Heart right ventricle (tissue), 16 donors: Measurements from ENCODE around the gene MALRD1. TPM values are rescaled to one million over a fixed set of nuclear protein-coding genes. Genes with fewer than 3 reads are reported as not detected.

Source experiments
- ATAC-seq, 8 donors: fragments of 200-7000 bp; cut with Tn5 transposase; one replicate each; pipeline ENCODE4 v1.9.1; 2020; ENCODE audit warnings: mild to moderate bottlenecking in 8 of 8, moderate library complexity in 8 of 8, moderate number of reproducible peaks in 1 of 8
- DNase-seq, 2 donors: peaks; one replicate each; pipeline ENCODE4 v3.0.0-alpha.2; 2020
- H3K27ac ChIP-seq, 10 donors: fragments of 200-600 bp; sonication (generic) in 2 of 10; one replicate each; pipeline versions ENCODE4 v1.5.0 to v1.8.0; 2020 to 2022; ENCODE audit warnings: mild to moderate bottlenecking in 3 of 10
- H3K27me3 ChIP-seq, 7 donors: fragments of 200-600 bp; one replicate each; pipeline ENCODE4 v1.8.0; 2021 to 2022; ENCODE audit warnings: mild to moderate bottlenecking in 2 of 7
- H3K36me3 ChIP-seq, 9 donors: fragments of 200-600 bp; sonication (generic) in 1 of 9; one replicate each; pipeline versions ENCODE4 v1.5.0 to v1.8.0; 2020 to 2022; ENCODE audit warnings: mild to moderate bottlenecking in 2 of 9
- H3K4me1 ChIP-seq, 9 donors: fragments of 200-600 bp; sonication (generic) in 1 of 9; one replicate each; pipeline versions ENCODE4 v1.5.0 to v1.8.0; 2020 to 2022; ENCODE audit warnings: mild to moderate bottlenecking in 4 of 9
- H3K4me3 ChIP-seq, 10 donors: fragments of 200-600 bp; sonication (generic) in 2 of 10; one replicate each; pipeline versions ENCODE4 v1.5.0 to v1.8.0; 2020 to 2022; ENCODE audit warnings: mild to moderate bottlenecking in 7 of 10, moderate library complexity in 2 of 10
- H3K9me3 ChIP-seq, 11 donors: fragments of 200-600 bp in 10 of 11; sonication (generic) in 2 of 11; one replicate each; pipeline versions ENCODE4 v1.5.0 to v1.8.0; 2013 to 2022; ENCODE audit warnings: mild to moderate bottlenecking in 2 of 11, control low read depth in 1 of 11, moderate library complexity in 1 of 11
- WGBS, 2 donors: extraction: QIAGEN DNeasy Blood & Tissue Kit; methylation state at CpG; one replicate each; pipeline ENCODE4 v1.1.7; 2013; ENCODE audit warnings: inconsistent platforms in 1 of 2; 5-methylcytosine and 5-hydroxymethylcytosine counted together
- intact Hi-C, 10 donors: fragments of 100-400 bp; cut with DNase I; formaldehyde crosslinking; loops; one replicate each; pipeline versions ENCODE4 v1.11.1 to v1.14.2; 2022
- polyA plus RNA-seq, 2 donors: library from polyadenylated mRNA; stranded (reverse); fragments of 200-250 nt; gene quantifications; one replicate each; pipeline ENCODE4 v1.2.3, GENCODE V29; 2013
- total RNA-seq, 10 donors: library from RNA; stranded (reverse); fragmentation: NEBNext Ultra II Directional in 3 of 10; extraction: Animal tissue kit (Norgen Biotek cat#: 25700) in 3 of 10; gene quantifications; one replicate each; pipeline versions ENCODE4 v1.2.1 to v1.2.4, GENCODE V29; 2021 to 2023
- TF ChIP-seq, protein P1 (sequence below), 9 donors: fragments of 200-600 bp; sonication (generic) in 2 of 9; IDR thresholded peaks; one replicate each; pipeline versions ENCODE4 v1.5.0 to v1.8.0; 2021 to 2022; ENCODE audit warnings: antibody characterized with exemption in 9 of 9, mild to moderate bottlenecking in 5 of 9, moderate library complexity in 1 of 9
- donor health status: Arrhythmogenic right ventricular cardiomyopathy.
- donor health status: ischemic (EF 13 %, LVEDD 7.1; RV severe dilation, severe dysfunction).
- donor health status: healthy with polysubstance abuse.
- donor health status: DM: no; HTN: yes; CAD: no.
- donor health status: DM: no; HTN: no; CAD: no.
- donor health status: ischemic (EF 25% LVEDD 6.9; RV normal size, moderate dysfunction).
- donor health status: ischemic (EF 25% LVEDD 5.7; RV mildly dilated, moderate dysfunction).
- donor health status: healthy.
- donor health status: DM: yes; HTN: yes; CAD: no.
- donor health status: Ischemic cardiomyopathy.
- donor health status: ischemic (EF 35%, LVEDD 5.7; RV mildly dilated, moderate dysfunction).
- donor health status: nonischemic (EF 11% LVEDD 7.7; RV severe dilation, severe dysfunction).
- donor health status: DM: yes; HTN: yes; CAD: no.
- donor health status: PGD.
- donor health status: ischemic (EF 29% LVEDD 5.4; RV normal size, mild dysfunction).
- donor health status: nonischemic (EF 23%, LVEDD 6.1; RV moderate dilation, normal function).

MALRD1 gene
- total and polyA plus RNA-seq, 12 donors, result 0.10 to 2.2 (median 0.47) TPM

DNA sequence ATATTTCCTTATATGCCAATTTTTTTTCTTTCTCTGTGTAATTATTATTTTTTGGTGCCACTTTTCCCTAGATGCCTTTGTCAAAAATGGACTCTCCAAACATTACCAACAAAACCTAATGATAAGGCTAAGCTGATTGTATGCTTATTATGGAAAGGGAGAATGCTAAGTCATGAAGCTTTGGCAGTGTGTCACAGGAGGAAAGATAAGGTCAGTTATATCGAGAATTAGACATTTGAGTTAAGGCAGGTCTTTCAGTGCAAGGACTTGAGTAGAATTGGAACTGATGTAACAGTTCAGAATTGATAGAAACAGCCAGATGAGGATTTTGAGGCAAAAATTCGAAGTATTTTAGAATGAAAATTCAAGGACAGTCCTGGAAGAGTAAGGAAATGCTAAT is 16.8 kb upstream of the MALRD1 start:
- ATAC-seq (peak in 3 of 8 donors; percentile 49 to 64 (median 59)), DNase-seq (no peak)
- H3K27me3 ChIP-seq, result no peaks in the 10 kb centered on the region
- TF ChIP-seq, protein P1, sequence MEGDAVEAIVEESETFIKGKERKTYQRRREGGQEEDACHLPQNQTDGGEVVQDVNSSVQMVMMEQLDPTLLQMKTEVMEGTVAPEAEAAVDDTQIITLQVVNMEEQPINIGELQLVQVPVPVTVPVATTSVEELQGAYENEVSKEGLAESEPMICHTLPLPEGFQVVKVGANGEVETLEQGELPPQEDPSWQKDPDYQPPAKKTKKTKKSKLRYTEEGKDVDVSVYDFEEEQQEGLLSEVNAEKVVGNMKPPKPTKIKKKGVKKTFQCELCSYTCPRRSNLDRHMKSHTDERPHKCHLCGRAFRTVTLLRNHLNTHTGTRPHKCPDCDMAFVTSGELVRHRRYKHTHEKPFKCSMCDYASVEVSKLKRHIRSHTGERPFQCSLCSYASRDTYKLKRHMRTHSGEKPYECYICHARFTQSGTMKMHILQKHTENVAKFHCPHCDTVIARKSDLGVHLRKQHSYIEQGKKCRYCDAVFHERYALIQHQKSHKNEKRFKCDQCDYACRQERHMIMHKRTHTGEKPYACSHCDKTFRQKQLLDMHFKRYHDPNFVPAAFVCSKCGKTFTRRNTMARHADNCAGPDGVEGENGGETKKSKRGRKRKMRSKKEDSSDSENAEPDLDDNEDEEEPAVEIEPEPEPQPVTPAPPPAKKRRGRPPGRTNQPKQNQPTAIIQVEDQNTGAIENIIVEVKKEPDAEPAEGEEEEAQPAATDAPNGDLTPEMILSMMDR (IDR thresholded peaks at IDR 0.05), result no peak
- H3K36me3 ChIP-seq, result no peaks in the 10 kb centered on the region
- H3K4me3 ChIP-seq, result no peak overlapping the region
- 51 to 57% methylated on average over 2 of the region's 2 CpGs for WGBS, 2 donors
- H3K9me3 ChIP-seq, result peaks cover 0 to 12% (median 0%) of the 10 kb centered on the region in 11 donors
- H3K27ac ChIP-seq, result no peak overlapping the region
- intact Hi-C loops, result no loop called here
- no peaks in the 10 kb centered on the region for H3K4me1 ChIP-seq

GRCh38 chr10:19033741-19034140 is 14.9 kb upstream of the MALRD1 start:
- no peak for ATAC-seq
- WGBS, 2 donors, result 93 to 99% methylated on average over 1 of the region's 1 CpG
- H3K9me3 ChIP-seq, result peaks cover 0 to 12% (median 0%) of the 10 kb centered on the region in 11 donors

DNA sequence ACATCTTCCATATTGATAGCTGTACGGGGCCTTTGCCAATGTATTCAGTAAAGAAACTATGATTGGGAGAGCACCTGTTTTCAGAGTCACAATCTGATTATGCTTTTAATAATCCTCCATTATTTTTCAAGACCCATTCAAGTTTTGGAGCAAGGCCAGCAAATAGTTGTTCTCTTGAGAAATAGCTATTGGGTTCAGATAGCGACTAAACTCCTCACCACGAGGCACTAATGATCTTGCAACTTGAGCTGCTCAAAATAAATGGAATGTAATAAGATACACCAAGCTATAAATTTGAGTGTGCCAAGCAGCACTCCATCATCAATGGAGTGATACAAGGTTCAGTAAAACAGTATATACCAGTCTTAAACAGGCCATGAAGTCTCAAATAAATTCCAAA is 7.4 kb upstream of the MALRD1 start:
- Histone ChIP-seq H3K4me1 (no peaks in the 10 kb centered on the region), H3K27ac (no peak overlapping the region), H3K27me3 (no peaks in the 10 kb centered on the region), H3K4me3 (no peak overlapping the region), H3K36me3 (no peaks in the 10 kb centered on the region), H3K9me3 (no peaks in the 10 kb centered on the region)
- intact Hi-C loops, result no loop called here
- no peak for DNase-seq
- TF ChIP-seq, protein P1 (IDR thresholded peaks at IDR 0.05), result no peak
- ATAC-seq, result no peak
- WGBS, 2 donors, result 63 to 64% methylated on average over 3 of the region's 3 CpGs

More at GRCh38 chr10:19033741-19034140, 14.9 kb upstream of the MALRD1 start:
- Histone ChIP-seq H3K27ac (no peak overlapping the region), H3K27me3 (no peaks in the 10 kb centered on the region), H3K4me3 (no peak overlapping the region), H3K36me3 (no peaks in the 10 kb centered on the region), H3K4me1 (no peaks in the 10 kb centered on the region)
- TF ChIP-seq, protein P1 (IDR thresholded peaks at IDR 0.05), result no peak
- intact Hi-C loops, result no loop called here
- no peak for DNase-seq

DNA sequence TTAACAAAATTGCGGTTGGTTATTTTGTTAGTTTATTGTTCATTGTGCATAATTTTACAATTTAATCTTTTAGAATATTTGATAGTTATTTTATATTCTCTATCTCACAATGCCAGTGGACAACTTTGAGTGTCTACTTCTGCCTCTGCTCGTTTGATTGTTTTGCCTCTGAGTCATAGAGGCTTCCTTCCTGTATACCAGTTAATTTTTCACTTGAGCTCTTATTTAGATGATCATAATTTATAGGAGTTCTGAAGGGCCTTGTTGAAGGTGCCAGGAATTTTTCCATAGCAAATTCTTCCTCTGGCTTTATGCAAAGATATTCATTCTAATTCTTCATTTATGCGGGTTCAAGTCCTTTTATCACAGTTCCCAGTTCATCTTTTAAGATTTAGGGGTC is 5.2 kb upstream of the MALRD1 start:
- DNase-seq, result no peak
- no peak for ATAC-seq
- Histone ChIP-seq H3K27ac (no peak overlapping the region), H3K36me3 (no peaks in the 10 kb centered on the region), H3K4me1 (no peaks in the 10 kb centered on the region), H3K4me3 (no peak overlapping the region), H3K9me3 (no peaks in the 10 kb centered on the region), H3K27me3 (no peaks in the 10 kb centered on the region)
- TF ChIP-seq, protein P1 (IDR thresholded peaks at IDR 0.05), result no peak
- WGBS, 2 donors, result 71 to 76% methylated on average over 3 of the region's 3 CpGs
- intact Hi-C loops, result no loop called here
